Parathyroid adenoma (tissue), 2 donors: Measurements from ENCODE around the gene FANCC.
"Not testable (repeated sequence)": the region's sequence is repeated elsewhere in the genome, so short reads cannot be mapped to it uniquely, and the experiment has no call there.

Source experiments
- H2AFZ ChIP-seq: fragments of 300-600 bp; sonication (generic); one replicate; pipeline ENCODE4 v1.7.0; 2017; ENCODE audit warnings: antibody characterized with exemption, mild to moderate bottlenecking
- H3K27ac ChIP-seq: fragments of 300-600 bp; sonication (generic); one replicate; pipeline ENCODE4 v1.7.0; 2017
- H3K27me3 ChIP-seq: fragments of 300-600 bp; sonication (generic); one replicate; pipeline ENCODE4 v1.7.0; 2017; ENCODE audit warnings: low read length; ENCODE audit not compliant: control insufficient read depth, insufficient read depth
- H3K36me3 ChIP-seq: fragments of 300-600 bp; sonication (generic); one replicate; pipeline ENCODE4 v1.7.0; 2017; ENCODE audit warnings: low read length; ENCODE audit not compliant: control insufficient read depth, insufficient read depth
- H3K4me1 ChIP-seq: fragments of 300-600 bp; sonication (generic); one replicate; pipeline ENCODE4 v1.7.0; 2017; ENCODE audit warnings: control low read depth
- H3K4me2 ChIP-seq: fragments of 300-600 bp; sonication (generic); one replicate; pipeline ENCODE4 v1.7.0; 2017; ENCODE audit warnings: low read length
- H3K4me3 ChIP-seq: fragments of 300-600 bp; sonication (generic); one replicate; pipeline ENCODE4 v1.7.0; 2017; ENCODE audit warnings: low read depth, low read length
- H3K79me2 ChIP-seq: fragments of 300-600 bp; sonication (generic); one replicate; pipeline ENCODE4 v1.7.0; 2017; ENCODE audit warnings: control low read depth
- H3K9ac ChIP-seq: fragments of 300-600 bp; sonication (generic); one replicate; pipeline ENCODE4 v1.7.0; 2017; ENCODE audit warnings: mild to moderate bottlenecking
- H3K9me3 ChIP-seq: fragments of 300-600 bp; sonication (generic); one replicate; pipeline ENCODE4 v1.7.0; 2017; ENCODE audit warnings: low read length; ENCODE audit not compliant: control insufficient read depth
- TF ChIP-seq, protein P1 (sequence below): fragments of 300-600 bp; sonication (generic); IDR thresholded peaks from one replicate; pipeline ENCODE4 v1.7.0; 2017; ENCODE audit warnings: antibody characterized with exemption, mild to moderate bottlenecking
- donor health status: primary hyperparathyroidism.

The FANCC gene

DNA sequence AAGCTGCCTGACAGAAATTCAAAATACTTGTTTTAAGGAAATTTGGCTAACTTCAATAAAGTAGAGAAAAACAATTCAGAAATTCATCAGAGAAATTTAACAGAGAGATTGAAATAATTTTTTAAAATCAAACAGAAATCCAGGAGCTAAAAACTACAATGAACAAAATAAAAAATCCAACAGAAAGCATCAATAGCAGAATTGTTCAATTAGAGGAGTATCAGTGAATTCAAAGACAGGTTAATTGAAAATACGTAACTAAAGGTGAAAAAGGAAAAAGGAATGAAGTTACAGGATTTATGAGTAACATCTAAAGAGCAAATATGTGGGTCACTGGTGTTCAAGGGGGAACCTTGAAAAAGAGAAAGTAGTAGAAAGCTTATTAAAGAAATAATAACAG lies 36.8 kb downstream of the FANCC start:
- no peaks in the 10 kb centered on the region for H3K36me3 ChIP-seq
- H3K9ac ChIP-seq, result no peak overlapping the region
- no peaks in the 10 kb centered on the region for H3K79me2 ChIP-seq
- H3K9me3 ChIP-seq, result no peaks in the 10 kb centered on the region
- no peak overlapping the region for H3K4me3 ChIP-seq
- TF ChIP-seq, protein P1, sequence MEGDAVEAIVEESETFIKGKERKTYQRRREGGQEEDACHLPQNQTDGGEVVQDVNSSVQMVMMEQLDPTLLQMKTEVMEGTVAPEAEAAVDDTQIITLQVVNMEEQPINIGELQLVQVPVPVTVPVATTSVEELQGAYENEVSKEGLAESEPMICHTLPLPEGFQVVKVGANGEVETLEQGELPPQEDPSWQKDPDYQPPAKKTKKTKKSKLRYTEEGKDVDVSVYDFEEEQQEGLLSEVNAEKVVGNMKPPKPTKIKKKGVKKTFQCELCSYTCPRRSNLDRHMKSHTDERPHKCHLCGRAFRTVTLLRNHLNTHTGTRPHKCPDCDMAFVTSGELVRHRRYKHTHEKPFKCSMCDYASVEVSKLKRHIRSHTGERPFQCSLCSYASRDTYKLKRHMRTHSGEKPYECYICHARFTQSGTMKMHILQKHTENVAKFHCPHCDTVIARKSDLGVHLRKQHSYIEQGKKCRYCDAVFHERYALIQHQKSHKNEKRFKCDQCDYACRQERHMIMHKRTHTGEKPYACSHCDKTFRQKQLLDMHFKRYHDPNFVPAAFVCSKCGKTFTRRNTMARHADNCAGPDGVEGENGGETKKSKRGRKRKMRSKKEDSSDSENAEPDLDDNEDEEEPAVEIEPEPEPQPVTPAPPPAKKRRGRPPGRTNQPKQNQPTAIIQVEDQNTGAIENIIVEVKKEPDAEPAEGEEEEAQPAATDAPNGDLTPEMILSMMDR, result no peak
- H2AFZ ChIP-seq, result no peak overlapping the region
- no peaks in the 10 kb centered on the region for H3K27me3 ChIP-seq
- H3K4me1 ChIP-seq, result no peaks in the 10 kb centered on the region
- no peak overlapping the region for H3K27ac ChIP-seq
- no peak overlapping the region for H3K4me2 ChIP-seq

DNA sequence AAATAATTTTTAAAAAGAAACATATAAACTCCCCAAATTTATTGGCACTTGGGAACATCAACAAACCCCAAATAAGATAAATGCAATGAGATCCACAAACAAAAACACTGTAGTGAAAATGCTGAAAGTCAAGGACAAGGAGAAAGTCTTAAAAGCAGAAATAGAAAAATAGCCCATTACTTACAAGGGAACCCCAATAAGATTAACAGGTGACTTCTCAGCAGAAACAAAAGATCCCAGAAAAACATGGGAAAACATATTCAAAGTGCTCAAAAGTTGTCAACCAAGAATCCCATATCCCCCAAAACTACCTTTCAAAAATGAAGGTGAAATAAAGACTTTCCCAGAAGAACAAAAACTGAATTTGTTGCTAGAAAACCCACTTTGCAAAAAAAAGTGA lies 40.0 kb downstream of the FANCC start:
- no peaks in the 10 kb centered on the region for H3K27me3 ChIP-seq
- no peaks in the 10 kb centered on the region for H3K79me2 ChIP-seq
- TF ChIP-seq, protein P1, result no peak
- H3K9me3 ChIP-seq, result no peaks in the 10 kb centered on the region
- no peaks in the 10 kb centered on the region for H3K4me1 ChIP-seq
- H3K27ac ChIP-seq, result no peak overlapping the region
- H3K4me2 ChIP-seq, result no peak overlapping the region
- H3K4me3 ChIP-seq, result no peak overlapping the region
- no peaks in the 10 kb centered on the region for H3K36me3 ChIP-seq
- H2AFZ ChIP-seq, result no peak overlapping the region
- no peak overlapping the region for H3K9ac ChIP-seq

DNA sequence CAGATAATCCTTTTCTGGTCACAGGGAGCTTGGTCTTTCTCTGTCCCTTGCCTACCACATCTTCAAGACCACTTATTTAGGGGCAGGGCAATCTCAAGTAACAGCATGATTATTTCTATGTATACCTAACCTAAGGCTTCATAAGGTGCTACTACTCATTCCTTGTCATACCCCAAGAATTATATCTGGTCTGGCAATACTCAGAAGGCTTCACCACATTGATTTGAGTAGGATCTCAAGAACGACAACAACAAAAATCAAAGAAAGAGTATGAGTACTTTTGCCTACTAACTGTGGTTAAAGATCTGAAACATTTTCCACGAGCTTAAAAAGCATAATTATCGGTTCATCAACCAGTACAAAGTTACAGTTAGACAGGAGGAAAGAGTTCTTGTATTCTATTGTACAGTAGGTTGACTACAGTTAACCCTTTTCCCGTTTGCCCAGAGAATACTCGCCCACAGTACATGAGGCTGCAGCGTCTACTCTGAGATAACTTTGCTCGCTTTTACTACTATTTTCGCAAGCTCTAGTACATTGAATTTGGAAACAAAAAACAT lies 41.0 kb downstream of the FANCC start:
- no peaks in the 10 kb centered on the region for H3K79me2 ChIP-seq
- H3K9me3 ChIP-seq, result no peaks in the 10 kb centered on the region
- no peak overlapping the region for H3K4me2 ChIP-seq
- H3K4me3 ChIP-seq, result no peak overlapping the region
- TF ChIP-seq, protein P1, result no peak
- H3K27me3 ChIP-seq, result no peaks in the 10 kb centered on the region
- no peak overlapping the region for H3K9ac ChIP-seq
- no peaks in the 10 kb centered on the region for H3K4me1 ChIP-seq
- H3K36me3 ChIP-seq, result no peaks in the 10 kb centered on the region
- no peak overlapping the region for H2AFZ ChIP-seq
- no peak overlapping the region for H3K27ac ChIP-seq

DNA sequence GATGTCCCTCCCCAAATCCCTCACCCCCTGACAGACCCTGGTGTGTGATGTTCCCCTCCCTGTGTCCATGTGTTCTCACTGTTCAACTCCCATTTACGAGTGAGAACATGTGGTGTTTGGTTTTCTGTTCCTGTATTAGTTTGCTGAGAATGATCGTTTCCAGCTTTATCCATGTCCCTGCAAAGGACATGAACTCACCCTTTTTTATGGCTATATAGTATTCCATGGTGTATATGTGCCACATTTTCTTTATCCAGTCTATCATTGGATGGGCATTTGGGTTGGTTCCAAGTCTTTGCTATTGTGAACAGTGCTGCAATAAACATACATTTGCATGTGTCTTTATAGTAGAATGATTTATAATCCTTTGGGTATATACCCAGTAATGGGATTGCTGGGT lies 43.3 kb downstream of the FANCC start:
- H3K4me3 ChIP-seq, H3K36me3 ChIP-seq, H3K79me2 ChIP-seq, H3K9me3 ChIP-seq, H3K9ac ChIP-seq, H2AFZ ChIP-seq, H3K4me1 ChIP-seq, H3K4me2 ChIP-seq, H3K27me3 ChIP-seq, H3K27ac ChIP-seq: not testable (repeated sequence)

DNA sequence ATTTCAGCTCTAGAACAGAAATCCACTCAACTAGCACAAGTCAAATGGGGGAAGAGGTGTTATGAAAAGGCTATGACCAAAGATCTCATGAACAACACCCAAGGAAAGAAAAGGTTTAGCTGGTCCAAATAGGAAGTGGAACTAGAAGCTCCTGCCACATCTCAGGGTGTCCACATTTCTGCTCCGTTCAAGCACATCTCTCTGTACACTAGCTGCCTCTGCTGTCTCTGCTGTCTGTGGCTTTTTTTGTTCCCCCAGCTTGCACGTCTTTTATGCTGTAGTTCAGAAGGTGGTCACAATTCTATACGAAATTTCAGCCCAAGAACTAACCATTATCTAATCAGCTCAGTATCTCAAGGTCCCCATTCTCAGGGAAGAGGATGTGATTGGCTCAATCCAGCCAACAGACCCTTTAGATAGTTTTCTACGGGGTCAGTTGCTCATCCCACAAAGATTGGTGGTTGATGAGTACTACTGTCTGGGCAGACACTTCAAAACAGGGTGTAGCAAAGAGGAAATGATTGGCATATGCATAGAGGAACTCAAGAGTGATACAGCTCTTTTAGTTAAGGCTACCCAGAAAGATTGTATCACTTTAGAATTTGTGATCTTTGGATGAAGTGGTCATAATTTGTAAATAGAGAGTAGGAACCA lies 44.0 kb downstream of the FANCC start:
- no peak overlapping the region for H3K27ac ChIP-seq
- no peak overlapping the region for H3K9ac ChIP-seq
- H3K79me2 ChIP-seq, result no peaks in the 10 kb centered on the region
- no peaks in the 10 kb centered on the region for H3K9me3 ChIP-seq
- no peaks in the 10 kb centered on the region for H3K36me3 ChIP-seq
- H3K4me1 ChIP-seq, result no peaks in the 10 kb centered on the region
- no peak overlapping the region for H3K4me2 ChIP-seq
- no peak overlapping the region for H3K4me3 ChIP-seq
- H2AFZ ChIP-seq, result no peak overlapping the region
- TF ChIP-seq, protein P1, result no peak
- H3K27me3 ChIP-seq, result no peaks in the 10 kb centered on the region
